Activated T-cell treated with anti-CD3 and anti-CD28 coated beads, Interleukin-2, amount 50 U/mL, for 4 hours (primary cell): ENCODE results near the gene DBNDD1. TPM values are rescaled to one million over a fixed set of nuclear protein-coding genes. Genes with fewer than 3 reads are reported as not detected.

Experiments
- ATAC-seq, 2 donors: fragments of 200-7000 bp; cut with Tn5 transposase; one replicate each; pipeline ENCODE4 v1.10.0; 2021
- DNase-seq: peaks from one replicate; pipeline ENCODE4 v3.0.0-alpha.2; 2020
- H3K27me3 Mint-ChIP-seq: one replicate; pipeline ENCODE4 v1.8.0; 2021; ENCODE audit warnings: low read depth, mixed read lengths
- H3K36me3 Mint-ChIP-seq: one replicate; pipeline ENCODE4 v1.8.0; 2022; ENCODE audit warnings: mixed read lengths; ENCODE audit not compliant: insufficient read depth
- H3K4me1 Mint-ChIP-seq: one replicate; pipeline ENCODE4 v1.8.0; 2021; ENCODE audit warnings: low read depth, mixed read lengths
- H3K4me3 Mint-ChIP-seq: one replicate; pipeline ENCODE4 v1.8.0; 2021; ENCODE audit warnings: mild to moderate bottlenecking, moderate library complexity, mixed read lengths
- H3K9me3 Mint-ChIP-seq: one replicate; pipeline ENCODE4 v1.8.0; 2021; ENCODE audit warnings: mixed read lengths
- total RNA-seq, 3 donors: library from RNA; stranded (reverse); gene quantifications; one replicate each; pipeline ENCODE4 v1.2.1, GENCODE V29; 2021

DBNDD1 gene
- total RNA-seq, 3 donors from 2014 or later = 0.47 to 1.2 (median 0.92) TPM

- DNase-seq = no peak
- H3K9me3 Mint-ChIP-seq = no peaks in the 10 kb centered on the region
- no peaks in the 10 kb centered on the region for H3K4me1 Mint-ChIP-seq
- H3K27me3 Mint-ChIP-seq = no peaks in the 10 kb centered on the region
- H3K36me3 Mint-ChIP-seq = peaks cover 24% of the 10 kb centered on the region
- ATAC-seq = no peak
- no peak overlapping the region for H3K4me3 Mint-ChIP-seq
Observed at GRCh38 chr16:89960966-89961365, 58.3 kb downstream of the DBNDD1 start.

GRCh38 chr16:89958596-89958995, 60.7 kb downstream of the DBNDD1 start:
- Mint-ChIP-seq H3K36me3 (peaks cover 26% of the 10 kb centered on the region), H3K9me3 (no peaks in the 10 kb centered on the region), H3K4me1 (no peaks in the 10 kb centered on the region), H3K27me3 (no peaks in the 10 kb centered on the region), H3K4me3 (no peak overlapping the region)
- ATAC-seq (no peak), DNase-seq (no peak)

- no peaks in the 10 kb centered on the region for H3K9me3 Mint-ChIP-seq
- H3K4me1 Mint-ChIP-seq = no peaks in the 10 kb centered on the region
- peaks cover 26% of the 10 kb centered on the region for H3K36me3 Mint-ChIP-seq
- H3K27me3 Mint-ChIP-seq = no peaks in the 10 kb centered on the region
- no peak overlapping the region for H3K4me3 Mint-ChIP-seq
- DNase-seq = no peak
- ATAC-seq = peak; percentile 71
Observed at GRCh38 chr16:89958068-89958467, 61.2 kb downstream of the DBNDD1 start.

GRCh38 chr16:89957216-89957785, 62.0 kb downstream of the DBNDD1 start:
- DNase-seq = no peak
- Mint-ChIP-seq H3K4me1 (no peaks in the 10 kb centered on the region), H3K4me3 (no peak overlapping the region), H3K27me3 (no peaks in the 10 kb centered on the region), H3K36me3 (peaks cover 26% of the 10 kb centered on the region), H3K9me3 (no peaks in the 10 kb centered on the region)
- ATAC-seq = no peak

GRCh38 chr16:89956505-89957215, 62.6 kb downstream of the DBNDD1 start:
- ATAC-seq (no peak), DNase-seq (no peak)
- no peaks in the 10 kb centered on the region for H3K9me3 Mint-ChIP-seq
- H3K36me3 Mint-ChIP-seq = peaks cover 26% of the 10 kb centered on the region
- no peaks in the 10 kb centered on the region for H3K27me3 Mint-ChIP-seq
- no peak overlapping the region for H3K4me3 Mint-ChIP-seq
- no peaks in the 10 kb centered on the region for H3K4me1 Mint-ChIP-seq

DNA sequence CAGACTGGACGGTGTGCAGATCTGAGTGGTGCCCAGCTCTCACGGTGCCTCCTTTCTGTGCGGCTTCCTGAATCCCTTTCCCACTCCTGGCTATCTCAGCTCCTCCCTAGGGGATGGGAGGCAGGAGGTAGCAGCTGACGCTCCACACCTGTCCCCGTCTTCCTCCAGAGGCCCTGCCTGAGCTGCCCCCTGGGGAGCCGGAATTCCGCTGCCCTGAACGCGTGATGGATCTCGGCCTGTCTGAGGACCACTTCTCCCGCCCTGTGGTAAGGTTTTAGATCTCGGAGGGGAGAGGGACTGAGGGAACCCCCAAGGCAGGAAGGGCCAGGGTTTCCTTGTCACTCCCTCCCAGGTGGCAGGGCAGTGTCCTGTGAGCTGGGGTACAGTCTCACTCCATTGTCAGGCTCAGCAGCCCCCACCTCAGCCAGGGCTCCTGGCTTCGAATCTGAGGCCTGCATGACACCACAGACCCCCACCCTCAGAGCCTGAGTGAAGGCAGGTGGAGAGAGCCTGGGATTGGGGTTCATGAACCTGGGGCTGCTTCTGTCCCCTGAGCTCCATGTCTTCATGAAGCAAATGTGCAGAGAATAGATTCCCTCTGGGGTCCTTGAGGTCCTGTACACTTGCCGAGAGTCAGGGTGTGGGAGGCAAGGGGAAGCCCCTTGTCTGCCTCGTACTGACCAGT, 64.1 kb downstream of the DBNDD1 start:
- no peak for ATAC-seq
- Mint-ChIP-seq H3K9me3 (no peaks in the 10 kb centered on the region), H3K36me3 (peaks cover 24% of the 10 kb centered on the region), H3K27me3 (no peaks in the 10 kb centered on the region), H3K4me1 (peaks cover 3% of the 10 kb centered on the region), H3K4me3 (no peak overlapping the region)
- DNase-seq = no peak

Other genes starting within 250 kb of the DBNDD1 start
- 100 to 1,000 TPM in 1 of 3 donors, 10 to 100 TPM in 2; 76.3 to 100 (median 89.4) TPM for gene FANCA, start 202.8 kb downstream of the DBNDD1 start, total RNA-seq
- gene SPIRE2, start 191.0 kb downstream of the DBNDD1 start, total RNA-seq = under 1 TPM; 0.21 to 0.49 (median 0.23) TPM
- gene TCF25, start 145.9 kb downstream of the DBNDD1 start, total RNA-seq = 100 to 1,000 TPM; 144 to 182 (median 164) TPM
- 1 to 10 TPM; 2.5 to 3.0 (median 2.6) TPM for gene MC1R, start 100.6 kb downstream of the DBNDD1 start, total RNA-seq
- under 1 TPM; 0.65 to 0.68 (median 0.66) TPM for gene TUBB3, start 96.1 kb downstream of the DBNDD1 start, total RNA-seq
- 10 to 100 TPM; 50.1 to 53.5 (median 50.3) TPM for gene DEF8, start 70.7 kb downstream of the DBNDD1 start, total RNA-seq
- gene PRDM7, start 57.9 kb upstream of the DBNDD1 start, total RNA-seq = not detected